ENCODE measurements around the gene NCR2.

- TF ChIP-seq, protein P1, sequence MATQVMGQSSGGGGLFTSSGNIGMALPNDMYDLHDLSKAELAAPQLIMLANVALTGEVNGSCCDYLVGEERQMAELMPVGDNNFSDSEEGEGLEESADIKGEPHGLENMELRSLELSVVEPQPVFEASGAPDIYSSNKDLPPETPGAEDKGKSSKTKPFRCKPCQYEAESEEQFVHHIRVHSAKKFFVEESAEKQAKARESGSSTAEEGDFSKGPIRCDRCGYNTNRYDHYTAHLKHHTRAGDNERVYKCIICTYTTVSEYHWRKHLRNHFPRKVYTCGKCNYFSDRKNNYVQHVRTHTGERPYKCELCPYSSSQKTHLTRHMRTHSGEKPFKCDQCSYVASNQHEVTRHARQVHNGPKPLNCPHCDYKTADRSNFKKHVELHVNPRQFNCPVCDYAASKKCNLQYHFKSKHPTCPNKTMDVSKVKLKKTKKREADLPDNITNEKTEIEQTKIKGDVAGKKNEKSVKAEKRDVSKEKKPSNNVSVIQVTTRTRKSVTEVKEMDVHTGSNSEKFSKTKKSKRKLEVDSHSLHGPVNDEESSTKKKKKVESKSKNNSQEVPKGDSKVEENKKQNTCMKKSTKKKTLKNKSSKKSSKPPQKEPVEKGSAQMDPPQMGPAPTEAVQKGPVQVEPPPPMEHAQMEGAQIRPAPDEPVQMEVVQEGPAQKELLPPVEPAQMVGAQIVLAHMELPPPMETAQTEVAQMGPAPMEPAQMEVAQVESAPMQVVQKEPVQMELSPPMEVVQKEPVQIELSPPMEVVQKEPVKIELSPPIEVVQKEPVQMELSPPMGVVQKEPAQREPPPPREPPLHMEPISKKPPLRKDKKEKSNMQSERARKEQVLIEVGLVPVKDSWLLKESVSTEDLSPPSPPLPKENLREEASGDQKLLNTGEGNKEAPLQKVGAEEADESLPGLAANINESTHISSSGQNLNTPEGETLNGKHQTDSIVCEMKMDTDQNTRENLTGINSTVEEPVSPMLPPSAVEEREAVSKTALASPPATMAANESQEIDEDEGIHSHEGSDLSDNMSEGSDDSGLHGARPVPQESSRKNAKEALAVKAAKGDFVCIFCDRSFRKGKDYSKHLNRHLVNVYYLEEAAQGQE (IDR thresholded peaks at IDR 0.05; ENCODE audit: insufficient read depth in 1 of 2, low read depth in 2 of 2, low read length in 1 of 2): no peak
- TF ChIP-seq CTCF (IDR thresholded peaks at IDR 0.05) (no peak), POLR2AphosphoS5 (IDR thresholded peaks at IDR 0.05; ENCODE audit: low read depth, low read length) (no peak), SIN3A (IDR thresholded peaks at IDR 0.05; ENCODE audit: borderline replicate concordance, insufficient read depth, low read depth, low read length) (no peak)
These were observed 535 bp downstream of the NCR2 start for GRCh38 chr6:41335943-41336342.

Data from Panc1 (cell line).